ENCODE data around the gene KCNG2. TPM values are rescaled to one million over a fixed set of nuclear protein-coding genes. Genes with fewer than 3 reads are reported as not detected.

KCNG2 gene
- total RNA-seq, 1 experiment from 2014 or later: 0.06 TPM

GRCh38 chr18:79784965-79785770 is 12.6 kb upstream of the KCNG2 start:
- peak; percentile 33 for DNase-seq (ENCODE audit: low read depth)

- DNase-seq (ENCODE audit: low read depth): no peak
Measured at GRCh38 chr18:79785831-79786230, 11.9 kb upstream of the KCNG2 start.

GRCh38 chr18:79786304-79786703 is 11.4 kb upstream of the KCNG2 start:
- DNase-seq (ENCODE audit: low read depth): no peak

- DNase-seq (ENCODE audit: low read depth): peak; percentile 45
Measured at GRCh38 chr18:79786786-79787526, 10.8 kb upstream of the KCNG2 start.

- no peak for DNase-seq (ENCODE audit: low read depth)
Measured at GRCh38 chr18:79787527-79787864, 10.2 kb upstream of the KCNG2 start.

- no peak for DNase-seq (ENCODE audit: low read depth)
Measured at GRCh38 chr18:79787865-79788733, 9.6 kb upstream of the KCNG2 start.

- no peak for DNase-seq (ENCODE audit: low read depth)
Measured at GRCh38 chr18:79788734-79789085, 9.0 kb upstream of the KCNG2 start.

GRCh38 chr18:79789091-79789891 is 8.4 kb upstream of the KCNG2 start:
- DNase-seq (ENCODE audit: low read depth): no peak

GRCh38 chr18:79789901-79790890 is 7.5 kb upstream of the KCNG2 start:
- no peak for DNase-seq (ENCODE audit: low read depth)

- DNase-seq (ENCODE audit: low read depth): peak; percentile 94
Measured at GRCh38 chr18:79790996-79791972, 6.5 kb upstream of the KCNG2 start.

GRCh38 chr18:79792096-79792987 is 5.4 kb upstream of the KCNG2 start:
- DNase-seq (ENCODE audit: low read depth): no peak

- DNase-seq (ENCODE audit: low read depth): no peak
Measured at GRCh38 chr18:79792988-79793355, 4.8 kb upstream of the KCNG2 start.

GRCh38 chr18:79794846-79795245 is 2.9 kb upstream of the KCNG2 start:
- DNase-seq (ENCODE audit: low read depth): no peak

GRCh38 chr18:79795446-79795845 is 2.3 kb upstream of the KCNG2 start:
- DNase-seq (ENCODE audit: low read depth): no peak

GRCh38 chr18:79796016-79796415 is 1.7 kb upstream of the KCNG2 start:
- no peak for DNase-seq (ENCODE audit: low read depth)

GRCh38 chr18:79796531-79797405 is 970 bp upstream of the KCNG2 start:
- DNase-seq (ENCODE audit: low read depth): peak; percentile 54
